Astrocyte (in vitro differentiated cells and primary cell): ENCODE measurements around the gene COX11. TPM values are rescaled to one million over a fixed set of nuclear protein-coding genes. Genes with fewer than 3 reads are reported as not detected.

ENCODE experiments used
- DNase-seq: peaks from one replicate; pipeline ENCODE4 v3.0.0-alpha.2; 2010; ENCODE audit warnings: low read depth
- FAIRE-seq: peaks from 2 replicates; lab custom pipeline; 2011; peaks lifted over from hg19 to GRCh38; lab: Jason Lieb, UNC
- H2AFZ ChIP-seq: 2 replicates; pipeline ENCODE4 v1.6.0; 2012; ENCODE audit warnings: low read depth, low read length, inconsistent platforms
- H3K27ac ChIP-seq: 2 replicates; pipeline ENCODE4 v1.5.1; 2011; ENCODE audit warnings: low read depth, low read length, inconsistent platforms
- H3K27me3 ChIP-seq: 2 replicates; pipeline ENCODE4 v1.6.0; 2011; ENCODE audit warnings: low read length, inconsistent platforms; ENCODE audit not compliant: insufficient read depth
- H3K36me3 ChIP-seq: 2 replicates; pipeline ENCODE4 v1.5.1; 2011; ENCODE audit warnings: low read length, inconsistent platforms; ENCODE audit not compliant: insufficient read depth
- H3K4me1 ChIP-seq: 2 replicates; pipeline ENCODE4 v1.5.1; 2011; ENCODE audit warnings: low read length, inconsistent platforms; ENCODE audit not compliant: insufficient read depth
- H3K4me2 ChIP-seq: 2 replicates; pipeline ENCODE4 v1.6.0; 2012; ENCODE audit warnings: low read length, inconsistent platforms
- H3K4me3 ChIP-seq: 2 replicates; pipeline ENCODE4 v1.5.1; 2011; ENCODE audit warnings: low read depth, mild to moderate bottlenecking, low read length, inconsistent platforms; ENCODE audit not compliant: insufficient read depth
- H3K79me2 ChIP-seq: 2 replicates; pipeline ENCODE4 v1.6.0; 2012; ENCODE audit warnings: mild to moderate bottlenecking, low read length, inconsistent platforms; ENCODE audit not compliant: insufficient read depth
- H3K9ac ChIP-seq: 2 replicates; pipeline ENCODE4 v1.6.0; 2012; ENCODE audit warnings: mild to moderate bottlenecking, low read length, inconsistent platforms
- H3K9me3 ChIP-seq: 2 replicates; pipeline ENCODE4 v1.5.1; 2012; ENCODE audit warnings: low read depth, mild to moderate bottlenecking, low read length, inconsistent platforms; ENCODE audit not compliant: insufficient read depth
- H4K20me1 ChIP-seq: 2 replicates; pipeline ENCODE4 v1.6.0; 2012; ENCODE audit warnings: low read length, inconsistent platforms; ENCODE audit not compliant: insufficient read depth
- H3K27ac Mint-ChIP-seq: one replicate; pipeline ENCODE4 v1.8.0; 2021; ENCODE audit warnings: mild to moderate bottlenecking, mixed read lengths; ENCODE audit not compliant: unreplicated experiment
- H3K27me3 Mint-ChIP-seq: one replicate; pipeline ENCODE4 v1.8.0; 2021; ENCODE audit warnings: low read depth, mixed read lengths; ENCODE audit not compliant: unreplicated experiment
- H3K36me3 Mint-ChIP-seq: one replicate; pipeline ENCODE4 v1.8.0; 2021; ENCODE audit warnings: low read depth, mixed read lengths; ENCODE audit not compliant: unreplicated experiment
- H3K4me1 Mint-ChIP-seq: one replicate; pipeline ENCODE4 v1.8.0; 2021; ENCODE audit warnings: low read depth, mixed read lengths; ENCODE audit not compliant: unreplicated experiment
- H3K4me3 Mint-ChIP-seq: one replicate; pipeline ENCODE4 v1.8.0; 2021; ENCODE audit warnings: mild to moderate bottlenecking, moderate library complexity, mixed read lengths; ENCODE audit not compliant: unreplicated experiment
- H3K9me3 Mint-ChIP-seq: one replicate; pipeline ENCODE4 v1.8.0; 2021; ENCODE audit warnings: mild to moderate bottlenecking, mixed read lengths; ENCODE audit not compliant: unreplicated experiment
- EZH2 ChIP-seq: IDR thresholded peaks from 2 replicates; pipeline ENCODE4 v1.6.1; 2012; ENCODE audit warnings: mild to moderate bottlenecking, low read length, inconsistent platforms; ENCODE audit not compliant: insufficient read depth
- total RNA-seq: library from RNA; stranded (reverse); gene quantifications from 2 replicates; pipeline ENCODE4 v1.2.1, GENCODE V29; 2021
- TF ChIP-seq, protein P1 (sequence below): IDR thresholded peaks from 2 replicates; pipeline ENCODE4 v1.5.1; 2011; ENCODE audit warnings: low read depth, mild to moderate bottlenecking, inconsistent platforms, low read length, moderate library complexity; ENCODE audit not compliant: insufficient read depth

The COX11 gene
- total RNA-seq, 1 donor from 2014 or later: 36.4 TPM

DNA sequence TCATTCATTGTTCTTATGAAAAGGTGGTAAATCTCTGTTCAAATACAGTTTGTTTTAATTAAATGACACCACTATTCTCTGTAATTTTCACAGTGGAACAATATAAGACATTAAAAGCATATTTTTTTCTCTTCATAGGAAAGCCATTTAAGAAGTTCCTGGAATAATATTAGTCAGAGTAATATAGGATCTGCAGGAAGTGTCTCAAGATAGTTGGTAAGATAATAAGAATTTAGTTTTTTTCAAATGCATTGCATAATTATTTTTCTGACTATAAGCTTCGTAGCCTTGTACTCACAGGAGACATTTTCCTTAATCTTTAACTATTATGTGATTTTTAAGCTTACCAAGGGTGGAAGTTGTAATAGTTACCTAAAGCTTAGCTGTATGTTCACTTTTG, 17.0 kb upstream of the COX11 start:
- no peak for FAIRE-seq
- no peak overlapping the region for H3K4me2 ChIP-seq
- no peak overlapping the region for H2AFZ ChIP-seq

DNA sequence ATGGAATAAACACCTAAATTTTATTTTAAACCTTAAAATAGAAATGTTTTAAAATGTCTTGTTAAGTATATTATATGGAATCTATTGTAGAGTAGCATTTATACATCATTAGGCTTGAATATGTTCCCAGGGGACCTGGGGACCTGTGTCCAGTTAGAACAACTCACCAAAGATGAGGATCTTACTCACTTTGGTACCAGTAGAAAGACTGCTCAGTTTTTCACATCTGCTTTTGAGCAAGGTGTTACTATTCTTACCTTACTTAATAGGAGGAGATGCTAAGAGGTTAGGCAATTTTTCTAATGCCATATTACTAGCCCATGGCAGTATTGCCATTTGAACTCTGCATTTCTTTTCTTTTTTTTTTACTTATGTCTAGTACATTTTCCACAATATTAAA, 14.8 kb upstream of the COX11 start:
- H3K36me3 Mint-ChIP-seq: peaks cover 5% of the 10 kb centered on the region
- Histone ChIP-seq H3K4me1 (no peaks in the 10 kb centered on the region), H4K20me1 (no peaks in the 10 kb centered on the region), H3K79me2 (peaks cover 18% of the 10 kb centered on the region), H3K9me3 (no peaks in the 10 kb centered on the region), H2AFZ (no peak overlapping the region), H3K9ac (no peak overlapping the region), H3K27ac (no peak overlapping the region), H3K4me3 (no peak overlapping the region), H3K36me3 (peaks cover 3% of the 10 kb centered on the region), H3K4me2 (no peak overlapping the region), H3K27me3 (no peaks in the 10 kb centered on the region)
- DNase-seq (no peak), FAIRE-seq (no peak)
- H3K27ac Mint-ChIP-seq: no peak overlapping the region
- no peak overlapping the region for H3K4me3 Mint-ChIP-seq
- H3K27me3 Mint-ChIP-seq: no peaks in the 10 kb centered on the region
- H3K9me3 Mint-ChIP-seq: peaks cover 4% of the 10 kb centered on the region
- TF ChIP-seq, protein P1, sequence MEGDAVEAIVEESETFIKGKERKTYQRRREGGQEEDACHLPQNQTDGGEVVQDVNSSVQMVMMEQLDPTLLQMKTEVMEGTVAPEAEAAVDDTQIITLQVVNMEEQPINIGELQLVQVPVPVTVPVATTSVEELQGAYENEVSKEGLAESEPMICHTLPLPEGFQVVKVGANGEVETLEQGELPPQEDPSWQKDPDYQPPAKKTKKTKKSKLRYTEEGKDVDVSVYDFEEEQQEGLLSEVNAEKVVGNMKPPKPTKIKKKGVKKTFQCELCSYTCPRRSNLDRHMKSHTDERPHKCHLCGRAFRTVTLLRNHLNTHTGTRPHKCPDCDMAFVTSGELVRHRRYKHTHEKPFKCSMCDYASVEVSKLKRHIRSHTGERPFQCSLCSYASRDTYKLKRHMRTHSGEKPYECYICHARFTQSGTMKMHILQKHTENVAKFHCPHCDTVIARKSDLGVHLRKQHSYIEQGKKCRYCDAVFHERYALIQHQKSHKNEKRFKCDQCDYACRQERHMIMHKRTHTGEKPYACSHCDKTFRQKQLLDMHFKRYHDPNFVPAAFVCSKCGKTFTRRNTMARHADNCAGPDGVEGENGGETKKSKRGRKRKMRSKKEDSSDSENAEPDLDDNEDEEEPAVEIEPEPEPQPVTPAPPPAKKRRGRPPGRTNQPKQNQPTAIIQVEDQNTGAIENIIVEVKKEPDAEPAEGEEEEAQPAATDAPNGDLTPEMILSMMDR: no peak
- no peak for TF ChIP-seq EZH2
- H3K4me1 Mint-ChIP-seq: peaks cover 7% of the 10 kb centered on the region

More for the DNA sequence above, 17.0 kb upstream of the COX11 start:
- no peaks in the 10 kb centered on the region for H3K4me1 ChIP-seq
- H3K4me3 ChIP-seq: no peak overlapping the region
- H3K4me1 Mint-ChIP-seq: peaks cover 7% of the 10 kb centered on the region
- H4K20me1 ChIP-seq: no peaks in the 10 kb centered on the region
- no peak overlapping the region for H3K9ac ChIP-seq
- peaks cover 4% of the 10 kb centered on the region for H3K79me2 ChIP-seq
- peaks cover 4% of the 10 kb centered on the region for H3K9me3 Mint-ChIP-seq
- H3K27me3 ChIP-seq: no peaks in the 10 kb centered on the region
- DNase-seq: no peak
- H3K27ac Mint-ChIP-seq: no peak overlapping the region
- TF ChIP-seq, protein P1: no peak
- TF ChIP-seq EZH2: no peak
- H3K27me3 Mint-ChIP-seq: no peaks in the 10 kb centered on the region
- no peak overlapping the region for H3K4me3 Mint-ChIP-seq
- peaks cover 3% of the 10 kb centered on the region for H3K36me3 ChIP-seq
- H3K9me3 ChIP-seq: no peaks in the 10 kb centered on the region
- peaks cover 5% of the 10 kb centered on the region for H3K36me3 Mint-ChIP-seq
- no peak overlapping the region for H3K27ac ChIP-seq

DNA sequence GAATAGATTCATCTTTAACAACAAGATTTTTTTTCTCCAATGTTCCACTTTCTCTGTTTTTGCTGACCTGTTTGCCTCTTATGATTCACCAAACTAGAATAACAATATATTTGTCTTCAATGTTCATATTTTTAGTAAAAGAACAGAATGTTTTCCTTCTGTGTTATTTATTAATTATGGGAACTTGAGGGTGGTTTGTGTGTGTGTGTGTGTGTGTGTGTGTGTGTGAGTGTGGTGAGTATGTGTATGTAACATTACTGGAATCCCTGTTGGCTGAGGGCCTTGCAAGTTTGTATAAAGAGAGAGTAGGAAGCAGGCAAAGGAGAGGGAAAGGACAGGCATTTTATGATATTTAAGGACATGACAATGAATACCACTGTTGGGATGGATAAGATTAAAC, 13.9 kb upstream of the COX11 start:
- Mint-ChIP-seq H3K9me3 (peaks cover 4% of the 10 kb centered on the region), H3K36me3 (peaks cover 5% of the 10 kb centered on the region), H3K27ac (no peak overlapping the region), H3K4me1 (peaks cover 7% of the 10 kb centered on the region), H3K27me3 (no peaks in the 10 kb centered on the region), H3K4me3 (no peak overlapping the region)
- DNase-seq (peak; percentile 72), FAIRE-seq (peak; percentile 9)
- Histone ChIP-seq H3K4me2 (no peak overlapping the region), H3K27ac (no peak overlapping the region), H3K4me1 (no peaks in the 10 kb centered on the region), H3K36me3 (peaks cover 3% of the 10 kb centered on the region), H3K27me3 (no peaks in the 10 kb centered on the region), H3K9ac (no peak overlapping the region), H2AFZ (no peak overlapping the region), H3K4me3 (no peak overlapping the region), H4K20me1 (no peaks in the 10 kb centered on the region), H3K79me2 (peaks cover 25% of the 10 kb centered on the region), H3K9me3 (no peaks in the 10 kb centered on the region)
- TF ChIP-seq, protein P1: no peak
- no peak for TF ChIP-seq EZH2
